Measurements from ENCODE around the gene HDAC5.

HDAC5 gene

DNA sequence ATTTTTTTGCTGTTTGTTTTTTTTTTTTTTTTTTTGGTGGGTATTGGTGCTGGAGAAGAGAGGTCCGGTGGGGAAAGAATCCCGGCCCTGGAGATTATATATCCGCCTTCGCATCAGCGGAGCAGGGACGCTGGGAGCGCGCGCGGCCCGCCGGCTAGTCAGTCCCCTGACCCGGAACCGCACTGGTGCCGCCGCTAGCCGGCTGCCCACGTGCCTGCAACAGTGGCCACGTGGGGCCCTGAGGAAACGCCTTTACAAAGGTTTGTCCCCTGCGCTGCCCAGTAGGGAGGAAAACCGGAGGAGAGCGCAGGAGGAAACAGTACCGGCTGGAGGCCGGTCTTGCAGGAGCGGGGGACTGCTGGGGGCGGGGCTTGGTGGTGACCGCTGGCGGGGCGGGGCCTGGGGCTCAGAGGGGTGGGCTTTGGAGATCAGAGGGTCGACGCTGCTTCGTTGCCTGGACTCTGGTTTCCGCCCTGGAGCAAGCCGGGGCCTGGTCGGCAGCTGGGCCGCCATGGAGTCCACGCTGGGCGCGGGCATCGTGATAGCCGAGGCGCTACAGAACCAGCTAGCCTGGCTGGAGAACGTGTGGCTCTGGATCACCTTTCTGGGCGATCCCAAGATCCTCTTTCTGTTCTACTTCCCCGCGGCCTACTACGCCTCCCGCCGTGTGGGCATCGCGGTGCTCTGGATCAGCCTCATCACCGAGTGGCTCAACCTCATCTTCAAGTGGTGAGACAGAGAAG is 52.8 kb downstream of the HDAC5 start, which contains the start of gene G6PC3:
Gene G6PC3 (plus strand): TSS at position 281 of the 743 bp plus-strand sequence. CDS start 231 bp downstream, at position 512.
- TF ChIP-seq, protein P1, sequence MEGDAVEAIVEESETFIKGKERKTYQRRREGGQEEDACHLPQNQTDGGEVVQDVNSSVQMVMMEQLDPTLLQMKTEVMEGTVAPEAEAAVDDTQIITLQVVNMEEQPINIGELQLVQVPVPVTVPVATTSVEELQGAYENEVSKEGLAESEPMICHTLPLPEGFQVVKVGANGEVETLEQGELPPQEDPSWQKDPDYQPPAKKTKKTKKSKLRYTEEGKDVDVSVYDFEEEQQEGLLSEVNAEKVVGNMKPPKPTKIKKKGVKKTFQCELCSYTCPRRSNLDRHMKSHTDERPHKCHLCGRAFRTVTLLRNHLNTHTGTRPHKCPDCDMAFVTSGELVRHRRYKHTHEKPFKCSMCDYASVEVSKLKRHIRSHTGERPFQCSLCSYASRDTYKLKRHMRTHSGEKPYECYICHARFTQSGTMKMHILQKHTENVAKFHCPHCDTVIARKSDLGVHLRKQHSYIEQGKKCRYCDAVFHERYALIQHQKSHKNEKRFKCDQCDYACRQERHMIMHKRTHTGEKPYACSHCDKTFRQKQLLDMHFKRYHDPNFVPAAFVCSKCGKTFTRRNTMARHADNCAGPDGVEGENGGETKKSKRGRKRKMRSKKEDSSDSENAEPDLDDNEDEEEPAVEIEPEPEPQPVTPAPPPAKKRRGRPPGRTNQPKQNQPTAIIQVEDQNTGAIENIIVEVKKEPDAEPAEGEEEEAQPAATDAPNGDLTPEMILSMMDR (IDR thresholded peaks at IDR 0.05; ENCODE audit: borderline replicate concordance, insufficient read depth, low read depth, low read length) = no peak
- H3K4me3 ChIP-seq (ENCODE audit: low read depth, low read length) = peak within 1 kb of the TSS; percentile 78

GRCh38 chr17:44069974-44070454 is 53.4 kb downstream of the HDAC5 start:
- TF ChIP-seq, protein P1 (IDR thresholded peaks at IDR 0.05; ENCODE audit: borderline replicate concordance, insufficient read depth, low read depth, low read length) = no peak

GRCh38 chr17:44067545-44067940 is 55.9 kb downstream of the HDAC5 start:
- H3K4me3 ChIP-seq (ENCODE audit: low read depth, low read length) = no peak overlapping the region
- TF ChIP-seq, protein P1 (IDR thresholded peaks at IDR 0.05; ENCODE audit: borderline replicate concordance, insufficient read depth, low read depth, low read length) = no peak

More at GRCh38 chr17:44069974-44070454, 53.4 kb downstream of the HDAC5 start:
- H3K4me3 ChIP-seq (ENCODE audit: low read depth, low read length) = peak overlapping the region; percentile 78

GRCh38 chr17:44066204-44066930 is 57.1 kb downstream of the HDAC5 start, which contains the start of gene LSM12:
Gene LSM12, minus strand, starts transcription at chr17:44066671. Its CDS starts 84 bp downstream, at chr17:44066587.
- TF ChIP-seq, protein P1 (IDR thresholded peaks at IDR 0.05; ENCODE audit: borderline replicate concordance, insufficient read depth, low read depth, low read length) = no peak
- H3K4me3 ChIP-seq (ENCODE audit: low read depth, low read length) = peak within 1 kb of the TSS; percentile 69

DNA sequence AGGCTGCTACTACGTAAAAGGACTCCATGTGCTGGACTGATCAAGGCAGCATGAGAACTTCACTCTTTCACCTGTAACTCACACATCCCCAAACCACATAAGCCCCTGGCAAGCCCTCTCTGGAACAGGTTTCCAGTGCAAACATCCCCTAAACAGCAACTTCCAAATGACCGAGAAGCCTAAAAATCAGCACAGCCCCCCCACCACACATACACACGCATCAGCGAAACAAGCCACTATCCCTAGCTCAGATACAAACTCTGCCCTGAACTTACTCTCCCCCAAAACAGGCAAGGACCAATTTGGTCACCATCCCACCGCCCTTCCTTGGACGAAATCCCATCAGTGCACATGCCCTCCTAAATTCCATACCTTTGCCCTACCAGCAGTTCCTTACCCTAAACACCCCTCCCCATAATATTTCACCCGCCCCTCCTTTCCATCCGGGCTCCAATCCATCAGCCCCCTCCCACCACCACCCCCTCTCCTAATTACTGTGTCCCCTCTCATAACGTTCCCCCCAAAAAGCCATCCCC is 57.7 kb downstream of the HDAC5 start:
- H3K4me3 ChIP-seq (ENCODE audit: low read depth, low read length) = peak overlapping the region; percentile 69
- TF ChIP-seq, protein P1 (IDR thresholded peaks at IDR 0.05; ENCODE audit: borderline replicate concordance, insufficient read depth, low read depth, low read length) = no peak

- TF ChIP-seq, protein P1 (IDR thresholded peaks at IDR 0.05; ENCODE audit: borderline replicate concordance, insufficient read depth, low read depth, low read length) = no peak
- H3K4me3 ChIP-seq (ENCODE audit: low read depth, low read length) = no peak overlapping the region
Measured at GRCh38 chr17:44063704-44064639, 59.5 kb downstream of the HDAC5 start.
